IPS-20b (cell line): ENCODE data around the gene NSG2.
"Not testable (repeated sequence)": the region's sequence is repeated elsewhere in the genome, so short reads cannot be mapped to it uniquely, and the experiment has no call there.

Experiments used
- H3K27ac ChIP-seq: one replicate; pipeline ENCODE4 v1.5.1; 2013; ENCODE audit warnings: low read length
- H3K27me3 ChIP-seq: 2 replicates; pipeline ENCODE4 v1.6.1; 2013; ENCODE audit warnings: mild to moderate bottlenecking, low read length, inconsistent platforms; ENCODE audit not compliant: insufficient read depth
- H3K36me3 ChIP-seq: 2 replicates; pipeline ENCODE4 v1.6.1; 2013; ENCODE audit warnings: low read depth, mild to moderate bottlenecking, inconsistent platforms, low read length, moderate library complexity; ENCODE audit not compliant: insufficient read depth
- H3K4me1 ChIP-seq: 2 replicates; pipeline ENCODE4 v1.6.1; 2013; ENCODE audit warnings: mild to moderate bottlenecking, control low read depth, inconsistent platforms, low read length, moderate library complexity; ENCODE audit not compliant: insufficient read depth
- H3K4me3 ChIP-seq: 2 replicates; pipeline ENCODE4 v1.5.1; 2013; ENCODE audit warnings: mild to moderate bottlenecking, low read length, inconsistent platforms
- H3K9ac ChIP-seq: 2 replicates; pipeline ENCODE4 v1.6.1; 2013; ENCODE audit warnings: low read depth, mild to moderate bottlenecking, inconsistent platforms, low read length, moderate library complexity
- H3K9me3 ChIP-seq: 2 replicates; pipeline ENCODE4 v1.6.1; 2013; ENCODE audit warnings: mild to moderate bottlenecking, low read depth, low read length, inconsistent platforms; ENCODE audit not compliant: insufficient read depth

Gene NSG2

DNA sequence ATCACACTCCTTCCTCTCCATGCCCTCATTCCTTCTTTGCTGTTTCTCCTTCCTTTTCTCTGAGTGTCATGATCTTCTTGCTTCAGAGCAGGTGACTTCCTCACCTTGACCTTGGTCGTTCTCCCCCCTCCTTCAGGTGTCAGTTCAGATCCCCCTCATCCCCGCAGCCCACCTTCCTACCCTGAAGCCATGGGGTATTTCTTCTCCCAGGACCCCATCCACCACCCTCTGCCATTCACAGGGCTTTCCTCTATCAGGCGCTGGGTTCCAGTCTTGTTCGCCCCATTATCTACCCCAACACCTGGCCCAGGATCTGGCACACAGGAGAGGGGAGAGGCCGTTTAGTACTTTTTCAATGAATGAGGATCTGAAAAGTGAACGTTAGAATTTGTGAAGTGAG, 101.0 kb downstream of the NSG2 start:
- no peaks in the 10 kb centered on the region for H3K4me1 ChIP-seq
- no peaks in the 10 kb centered on the region for H3K36me3 ChIP-seq
- H3K4me3 ChIP-seq = no peak overlapping the region
- no peak overlapping the region for H3K9ac ChIP-seq
- H3K9me3 ChIP-seq = no peaks in the 10 kb centered on the region
- H3K27ac ChIP-seq = no peak overlapping the region
- H3K27me3 ChIP-seq = no peaks in the 10 kb centered on the region; the same call in 1 of the 2 replicates

DNA sequence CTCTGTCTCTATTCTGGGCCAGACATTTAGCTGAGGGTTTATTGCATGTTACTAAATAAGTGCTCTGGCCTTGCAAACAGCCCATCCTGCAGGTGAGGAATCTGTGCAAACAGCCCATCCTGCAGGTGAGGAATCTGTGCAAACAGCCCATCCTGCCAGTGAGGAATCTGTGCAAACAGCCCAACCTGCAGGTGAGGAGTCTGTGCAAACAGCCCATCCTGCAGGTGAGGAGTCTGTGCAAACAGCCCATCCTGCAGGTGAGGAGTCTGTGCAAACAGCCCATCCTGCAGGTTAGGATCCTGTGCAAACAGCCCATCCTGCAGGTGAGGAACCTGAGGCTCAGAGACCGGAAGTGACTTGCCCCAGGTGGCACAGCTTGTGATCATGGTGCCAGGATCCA, 101.5 kb downstream of the NSG2 start:
- H3K27ac ChIP-seq, H3K9ac ChIP-seq, H3K27me3 ChIP-seq, H3K4me1 ChIP-seq, H3K36me3 ChIP-seq, H3K9me3 ChIP-seq, H3K4me3 ChIP-seq: not testable (repeated sequence)

DNA sequence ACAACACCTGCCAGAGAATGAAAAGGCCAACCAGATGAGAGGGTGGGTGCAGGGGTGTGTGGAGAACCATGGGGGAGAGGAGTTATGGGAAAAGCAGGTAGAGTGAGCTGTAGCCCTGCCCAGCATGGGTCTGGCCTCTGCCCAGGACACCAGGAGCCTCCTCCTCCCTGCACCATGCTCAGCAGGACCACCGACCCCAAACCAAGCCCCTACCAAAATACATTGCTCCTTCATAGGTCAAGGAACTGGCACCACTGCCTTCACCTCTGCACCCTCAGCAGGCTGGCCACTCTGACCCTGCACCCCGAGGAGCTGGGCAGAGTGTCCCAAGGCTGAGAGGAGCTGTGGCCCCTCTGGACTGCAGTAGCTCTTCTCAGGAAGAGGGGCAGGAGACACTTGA, 102.0 kb downstream of the NSG2 start:
- H3K36me3 ChIP-seq = no peaks in the 10 kb centered on the region
- H3K4me3 ChIP-seq = no peak overlapping the region
- H3K27ac ChIP-seq = no peak overlapping the region
- no peaks in the 10 kb centered on the region for H3K9me3 ChIP-seq
- H3K27me3 ChIP-seq = no peaks in the 10 kb centered on the region; the same call in 1 of the 2 replicates
- no peaks in the 10 kb centered on the region for H3K4me1 ChIP-seq
- H3K9ac ChIP-seq = no peak overlapping the region

DNA sequence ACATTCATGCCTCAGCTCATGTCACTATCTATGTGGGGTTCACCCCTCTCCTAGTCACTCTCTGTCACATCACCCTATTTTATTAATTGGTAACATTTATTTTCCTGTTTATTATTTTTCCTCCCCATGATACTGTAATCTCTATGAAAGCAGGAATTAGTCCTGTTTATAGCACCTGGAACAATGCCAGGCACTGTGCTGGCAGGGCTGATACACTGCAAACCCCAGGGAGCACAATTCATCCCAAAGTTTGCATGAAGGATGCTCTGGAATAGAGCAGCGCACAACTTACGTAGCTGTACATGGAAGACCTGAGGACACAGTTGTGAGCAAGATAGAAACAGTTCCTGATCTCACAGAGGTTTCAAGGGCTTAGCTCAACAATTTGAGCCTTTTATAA, 103.2 kb downstream of the NSG2 start:
- no peak overlapping the region for H3K9ac ChIP-seq
- no peaks in the 10 kb centered on the region for H3K4me1 ChIP-seq
- no peak overlapping the region for H3K27ac ChIP-seq
- H3K9me3 ChIP-seq = no peaks in the 10 kb centered on the region
- no peaks in the 10 kb centered on the region for H3K36me3 ChIP-seq
- H3K27me3 ChIP-seq = no peaks in the 10 kb centered on the region; the same call in 1 of the 2 replicates
- no peak overlapping the region for H3K4me3 ChIP-seq

DNA sequence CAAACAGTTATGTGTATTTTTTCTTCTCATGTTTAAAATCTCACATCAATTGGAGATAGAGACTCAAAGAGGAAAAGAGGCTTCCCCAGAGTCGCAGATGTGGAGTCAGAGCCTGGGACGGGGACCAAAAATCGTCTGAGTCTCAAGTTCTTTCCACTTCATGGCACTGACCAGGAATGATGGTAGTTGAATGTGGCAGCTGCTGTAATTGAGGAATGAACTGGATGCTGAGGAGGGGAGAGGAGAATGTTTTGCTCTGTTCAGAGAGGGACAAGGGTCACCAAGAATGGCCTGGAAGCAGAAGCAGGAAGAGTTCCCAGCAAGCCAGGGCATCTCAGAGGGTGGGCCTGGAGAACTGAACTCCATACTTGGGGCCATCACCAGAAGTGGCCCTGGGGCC, 103.9 kb downstream of the NSG2 start:
- H3K36me3 ChIP-seq = no peaks in the 10 kb centered on the region
- no peak overlapping the region for H3K4me3 ChIP-seq
- H3K27ac ChIP-seq = no peak overlapping the region
- H3K4me1 ChIP-seq = no peaks in the 10 kb centered on the region
- no peaks in the 10 kb centered on the region; the same call in 1 of the 2 replicates for H3K27me3 ChIP-seq
- no peak overlapping the region for H3K9ac ChIP-seq
- H3K9me3 ChIP-seq = no peaks in the 10 kb centered on the region

DNA sequence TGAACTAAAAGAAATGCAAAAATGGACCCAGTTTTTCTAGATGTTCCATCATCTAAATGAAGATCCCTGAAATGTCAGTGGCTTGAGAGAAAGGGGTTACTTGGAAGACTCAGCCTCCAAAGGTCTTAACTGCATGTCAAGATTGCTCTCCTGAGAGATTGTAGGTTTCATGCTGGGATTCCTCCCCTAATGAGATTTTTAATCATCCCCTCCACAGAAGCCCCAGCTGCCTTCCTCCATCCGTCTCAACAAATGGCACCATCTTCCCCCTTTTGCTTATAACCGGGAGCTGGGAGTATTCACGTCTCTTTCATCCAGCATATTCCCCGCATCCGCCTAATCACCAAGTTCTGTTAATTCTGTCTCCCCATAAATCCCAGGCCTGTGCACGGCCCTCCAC, 104.5 kb downstream of the NSG2 start:
- H3K36me3 ChIP-seq = no peaks in the 10 kb centered on the region
- H3K4me1 ChIP-seq = no peaks in the 10 kb centered on the region
- no peaks in the 10 kb centered on the region for H3K9me3 ChIP-seq

DNA sequence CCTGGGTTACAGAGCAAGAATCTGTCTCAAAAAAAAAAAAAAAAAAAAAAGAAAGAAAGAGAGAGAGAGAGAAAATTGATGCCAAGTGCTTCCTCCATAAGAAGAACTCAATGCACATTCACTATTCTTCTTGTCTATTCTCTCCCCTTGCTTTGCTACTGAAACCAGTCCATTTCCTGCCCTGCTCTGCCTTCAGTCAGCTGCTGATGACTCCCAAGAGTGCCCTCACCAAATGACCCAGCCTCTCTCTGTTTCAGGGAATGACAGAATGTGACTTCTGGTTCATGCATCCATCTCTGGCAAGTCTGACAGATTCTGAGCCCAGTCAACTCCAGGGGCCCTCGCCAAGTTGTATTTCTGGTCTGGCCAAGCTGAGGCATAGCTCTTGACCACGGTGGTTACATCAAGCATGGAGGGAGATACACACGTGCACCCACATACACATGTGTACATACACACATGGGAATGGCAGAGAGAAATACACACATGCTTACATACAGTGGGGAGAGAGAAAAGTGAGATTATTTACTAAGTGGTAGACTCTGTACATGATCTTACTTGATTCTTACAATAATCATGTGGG, 106.2 kb downstream of the NSG2 start:
- no peak overlapping the region for H3K4me3 ChIP-seq
- no peaks in the 10 kb centered on the region for H3K9me3 ChIP-seq
- H3K27ac ChIP-seq = no peak overlapping the region
- H3K27me3 ChIP-seq = no peaks in the 10 kb centered on the region; the same call in 1 of the 2 replicates
- H3K36me3 ChIP-seq = no peaks in the 10 kb centered on the region
- no peak overlapping the region for H3K9ac ChIP-seq
- H3K4me1 ChIP-seq = no peaks in the 10 kb centered on the region

More for the DNA sequence above, 104.5 kb downstream of the NSG2 start:
- no peak overlapping the region for H3K9ac ChIP-seq
- H3K4me3 ChIP-seq = no peak overlapping the region
- no peaks in the 10 kb centered on the region; the same call in 1 of the 2 replicates for H3K27me3 ChIP-seq
- no peak overlapping the region for H3K27ac ChIP-seq

DNA sequence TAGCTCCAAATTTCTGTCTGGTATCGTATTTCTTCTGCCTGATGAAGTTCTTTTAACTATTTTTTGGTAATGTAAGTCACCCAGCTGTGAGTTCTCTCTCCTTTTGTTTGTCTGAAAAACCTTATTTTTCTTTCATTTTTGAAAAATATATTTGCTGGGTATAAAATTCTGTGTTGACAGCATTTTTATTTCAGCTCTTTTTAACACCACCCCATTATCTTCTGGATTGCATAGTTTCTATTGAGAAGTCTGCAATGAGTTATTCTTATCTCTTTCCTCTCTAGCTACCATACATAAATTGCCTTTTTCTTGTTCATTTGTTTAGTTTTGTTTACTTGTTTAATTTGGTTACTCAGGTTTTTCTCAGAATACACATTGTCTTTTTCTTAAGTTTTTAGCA, 109.1 kb downstream of the NSG2 start:
- no peak overlapping the region for H3K27ac ChIP-seq

DNA sequence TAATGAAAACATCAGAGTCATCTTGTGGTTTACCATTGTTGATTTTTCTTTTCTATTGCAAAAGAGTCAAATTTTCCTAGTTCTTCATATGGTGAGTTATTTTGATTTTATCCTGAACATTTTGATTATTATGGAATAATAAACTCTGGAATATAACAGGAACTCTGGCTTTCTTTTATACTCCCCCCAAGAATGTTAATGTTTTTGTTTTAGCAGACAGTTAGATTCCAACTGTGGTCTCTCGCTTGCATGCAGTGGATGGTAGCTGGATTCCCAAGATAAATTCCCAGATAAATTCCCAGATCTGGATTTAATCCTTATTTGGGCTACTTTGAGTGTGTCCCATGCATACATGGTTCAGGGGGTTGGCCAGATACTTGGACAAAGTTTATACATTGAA, 109.8 kb downstream of the NSG2 start:
- Histone ChIP-seq H3K27ac (no peak overlapping the region), H3K4me1 (no peaks in the 10 kb centered on the region), H3K36me3 (no peaks in the 10 kb centered on the region), H3K4me3 (no peak overlapping the region), H3K27me3 (peaks cover 1% of the 10 kb centered on the region; the same call in 1 of the 2 replicates), H3K9me3 (no peaks in the 10 kb centered on the region), H3K9ac (no peak overlapping the region)

More for the DNA sequence above, 109.1 kb downstream of the NSG2 start:
- H3K36me3 ChIP-seq = no peaks in the 10 kb centered on the region
- H3K9ac ChIP-seq = no peak overlapping the region
- no peaks in the 10 kb centered on the region; the same call in 1 of the 2 replicates for H3K27me3 ChIP-seq
- no peaks in the 10 kb centered on the region for H3K9me3 ChIP-seq
- H3K4me1 ChIP-seq = no peaks in the 10 kb centered on the region
- H3K4me3 ChIP-seq = no peak overlapping the region

DNA sequence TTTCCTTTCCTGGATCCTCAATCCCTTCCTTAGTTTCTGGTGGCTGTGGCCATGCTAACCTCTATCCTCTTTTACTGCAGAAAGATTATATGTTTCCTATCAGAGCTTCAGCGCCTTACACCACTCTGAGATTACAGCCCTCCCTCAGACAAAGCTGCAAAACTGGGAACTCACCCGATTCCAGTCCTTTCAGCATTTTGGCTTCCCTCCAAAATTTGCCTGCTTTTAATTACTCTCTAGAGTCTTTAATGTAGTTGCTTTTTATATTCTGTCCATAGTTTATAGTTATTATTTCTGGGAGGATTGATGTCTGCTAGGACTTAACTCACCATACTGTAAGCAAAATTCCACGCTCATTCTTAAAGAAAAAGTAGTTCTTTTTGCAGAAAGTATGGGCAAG, 110.2 kb downstream of the NSG2 start:
- H3K9ac ChIP-seq = no peak overlapping the region
- no peaks in the 10 kb centered on the region for H3K9me3 ChIP-seq
- H3K27me3 ChIP-seq = peaks cover 4% of the 10 kb centered on the region; the same call in 1 of the 2 replicates
- H3K27ac ChIP-seq = no peak overlapping the region
- no peaks in the 10 kb centered on the region for H3K4me1 ChIP-seq
- H3K4me3 ChIP-seq = no peak overlapping the region
- H3K36me3 ChIP-seq = no peaks in the 10 kb centered on the region

DNA sequence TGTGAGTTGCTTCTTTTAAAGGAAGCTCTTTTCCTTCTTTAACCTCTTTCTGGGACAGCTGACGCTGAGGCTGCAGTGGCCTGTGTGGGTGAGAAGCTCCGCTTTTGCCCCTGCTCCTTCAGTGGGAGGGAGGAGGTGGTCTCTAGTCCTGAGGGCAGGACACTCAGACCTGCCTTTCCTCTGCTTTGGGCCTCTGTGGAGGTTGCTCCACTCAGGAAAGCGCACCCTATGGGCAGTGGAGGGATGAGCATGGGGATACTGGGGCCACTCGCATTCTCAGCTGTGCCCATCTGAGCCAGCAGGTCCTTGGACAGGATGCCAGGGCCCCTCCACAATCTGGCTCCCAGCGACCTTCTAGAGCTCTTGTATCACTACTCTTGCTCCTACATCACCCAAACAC, 111.5 kb downstream of the NSG2 start:
- no peaks in the 10 kb centered on the region for H3K9me3 ChIP-seq
- peaks cover 4% of the 10 kb centered on the region; the same call in 1 of the 2 replicates for H3K27me3 ChIP-seq
- no peaks in the 10 kb centered on the region for H3K36me3 ChIP-seq
- no peak overlapping the region for H3K27ac ChIP-seq
- H3K9ac ChIP-seq = no peak overlapping the region
- H3K4me1 ChIP-seq = no peaks in the 10 kb centered on the region
- H3K4me3 ChIP-seq = no peak overlapping the region
